ENCODE measurements around the gene RGL4.
"Not testable (repeated sequence)": the region's sequence is repeated elsewhere in the genome, so short reads cannot be mapped to it uniquely, and the experiment has no call there.

RGL4 gene

GRCh38 chr22:23700706-23701105 is 9.9 kb downstream of the RGL4 start:
- no peak for DNase-seq

GRCh38 chr22:23704062-23704461 is 13.2 kb downstream of the RGL4 start:
- DNase-seq: no peak

- no peak for DNase-seq
Measured at GRCh38 chr22:23704829-23705228, 14.0 kb downstream of the RGL4 start.

GRCh38 chr22:23705358-23705757 is 14.5 kb downstream of the RGL4 start:
- peak in 1 of 2 donors; percentile 16 for DNase-seq

- DNase-seq: no peak
Measured at GRCh38 chr22:23708270-23708669, 17.5 kb downstream of the RGL4 start.

GRCh38 chr22:23709107-23709506 is 18.3 kb downstream of the RGL4 start:
- DNase-seq: no peak

GRCh38 chr22:23712256-23712655 is 21.4 kb downstream of the RGL4 start:
- DNase-seq: no peak

GRCh38 chr22:23713696-23714595 is 23.1 kb downstream of the RGL4 start:
- no peak for DNase-seq

- DNase-seq: no peak
Measured at GRCh38 chr22:23714596-23715578, 24.1 kb downstream of the RGL4 start.

GRCh38 chr22:23715806-23716375 is 25.1 kb downstream of the RGL4 start:
- DNase-seq: no peak

GRCh38 chr22:23716811-23717801 is 26.3 kb downstream of the RGL4 start:
- peak; percentile 76 to 80 for DNase-seq

GRCh38 chr22:23718371-23719165 is 27.8 kb downstream of the RGL4 start:
- no peak for DNase-seq

GRCh38 chr22:23720855-23721254 is 30.0 kb downstream of the RGL4 start:
- no peak for DNase-seq

- DNase-seq: no peak
Measured at GRCh38 chr22:23722160-23722559, 31.3 kb downstream of the RGL4 start.

- no peak for DNase-seq
Measured at GRCh38 chr22:23722724-23723123, 31.9 kb downstream of the RGL4 start.

GRCh38 chr22:23728108-23728507 is 37.3 kb downstream of the RGL4 start:
- not testable (repeated sequence) for DNase-seq

- no peak for DNase-seq
Measured at GRCh38 chr22:23737696-23738095, 46.9 kb downstream of the RGL4 start.

GRCh38 chr22:23742505-23743264 is 51.9 kb downstream of the RGL4 start:
- DNase-seq: no peak

GRCh38 chr22:23743303-23743705 is 52.5 kb downstream of the RGL4 start:
- no peak for DNase-seq

GRCh38 chr22:23744001-23744400 is 53.2 kb downstream of the RGL4 start:
- no peak for DNase-seq

Data from activated CD4-positive, alpha-beta T cell treated with anti-CD3 and anti-CD28 coated beads for 4 hours (primary cell).